IPS-18c (cell line): ENCODE measurements around the gene SMIM44.
"Not testable (repeated sequence)": the region's sequence is repeated elsewhere in the genome, so short reads cannot be mapped to it uniquely, and the experiment has no call there.

Source experiments
- H3K4me3 ChIP-seq: 2 replicates; pipeline ENCODE4 v1.7.0; 2013; ENCODE audit warnings: low read depth, mild to moderate bottlenecking, low read length, moderate library complexity; ENCODE audit not compliant: insufficient read depth
- H3K9me3 ChIP-seq: one replicate; pipeline ENCODE4 v1.6.1; 2013; ENCODE audit warnings: mild to moderate bottlenecking, low read length, moderate library complexity; ENCODE audit not compliant: control insufficient read depth, insufficient read depth

The SMIM44 gene

DNA sequence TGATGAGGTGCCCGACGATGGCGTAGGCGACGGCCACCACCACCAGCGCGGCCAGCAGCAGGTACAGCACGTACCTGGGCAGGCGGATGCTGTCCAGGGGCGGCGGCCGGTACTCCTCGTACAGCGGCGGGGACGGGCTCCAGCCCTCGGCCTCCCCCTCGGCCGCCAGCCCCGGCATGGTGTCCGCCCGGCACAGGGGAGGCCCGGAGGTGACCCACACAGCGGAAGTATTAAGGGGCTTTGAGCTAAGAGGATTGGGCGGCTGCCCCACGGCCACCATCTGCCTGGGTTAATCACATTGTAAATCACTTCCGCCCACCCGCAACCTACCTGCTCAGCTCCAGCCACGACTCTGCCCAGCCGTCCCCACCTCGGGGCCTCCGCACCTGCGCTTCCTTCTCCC, at the start of gene SMIM44:
SMIM44 (minus strand) TSS at position 216 of the 403 bp plus-strand sequence; CDS start at position 178, 38 bp downstream.
- Histone ChIP-seq H3K9me3 (no peaks in the 10 kb centered on the region), H3K4me3 (no peak within 1 kb of the TSS)

GRCh38 chr19:3533033-3533432, 49.8 kb upstream of the SMIM44 start:
- no peak overlapping the region for H3K4me3 ChIP-seq
- H3K9me3 ChIP-seq = no peaks in the 10 kb centered on the region

- H3K9me3 ChIP-seq = no peaks in the 10 kb centered on the region
- H3K4me3 ChIP-seq = no peak overlapping the region
These were observed 49.0 kb upstream of the SMIM44 start for GRCh38 chr19:3532154-3532786.

GRCh38 chr19:3531716-3532115, 48.5 kb upstream of the SMIM44 start:
- no peaks in the 10 kb centered on the region for H3K9me3 ChIP-seq
- H3K4me3 ChIP-seq = no peak overlapping the region

GRCh38 chr19:3530389-3530788, 47.1 kb upstream of the SMIM44 start:
- Histone ChIP-seq H3K9me3 (no peaks in the 10 kb centered on the region), H3K4me3 (no peak overlapping the region)

DNA sequence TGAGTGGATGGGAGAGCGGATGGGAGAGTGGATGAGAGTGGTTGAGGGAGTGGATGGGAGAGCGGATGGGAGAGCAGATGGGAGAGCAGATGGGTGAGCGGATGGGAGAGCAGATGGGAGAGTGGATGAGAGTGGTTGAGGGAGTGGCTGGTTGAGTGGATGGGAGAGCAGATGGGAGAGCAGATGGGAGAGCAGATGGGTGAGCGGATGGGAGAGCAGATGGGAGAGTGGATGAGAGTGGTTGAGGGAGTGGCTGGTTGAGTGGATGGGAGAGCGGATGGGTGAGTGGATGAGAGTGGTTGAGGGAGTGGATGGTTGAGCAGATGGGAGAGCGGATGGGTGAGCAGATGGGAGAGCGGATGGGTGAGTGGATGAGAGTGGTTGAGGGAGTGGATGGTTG, 46.1 kb upstream of the SMIM44 start:
- not testable (repeated sequence) for H3K9me3 ChIP-seq, H3K4me3 ChIP-seq

DNA sequence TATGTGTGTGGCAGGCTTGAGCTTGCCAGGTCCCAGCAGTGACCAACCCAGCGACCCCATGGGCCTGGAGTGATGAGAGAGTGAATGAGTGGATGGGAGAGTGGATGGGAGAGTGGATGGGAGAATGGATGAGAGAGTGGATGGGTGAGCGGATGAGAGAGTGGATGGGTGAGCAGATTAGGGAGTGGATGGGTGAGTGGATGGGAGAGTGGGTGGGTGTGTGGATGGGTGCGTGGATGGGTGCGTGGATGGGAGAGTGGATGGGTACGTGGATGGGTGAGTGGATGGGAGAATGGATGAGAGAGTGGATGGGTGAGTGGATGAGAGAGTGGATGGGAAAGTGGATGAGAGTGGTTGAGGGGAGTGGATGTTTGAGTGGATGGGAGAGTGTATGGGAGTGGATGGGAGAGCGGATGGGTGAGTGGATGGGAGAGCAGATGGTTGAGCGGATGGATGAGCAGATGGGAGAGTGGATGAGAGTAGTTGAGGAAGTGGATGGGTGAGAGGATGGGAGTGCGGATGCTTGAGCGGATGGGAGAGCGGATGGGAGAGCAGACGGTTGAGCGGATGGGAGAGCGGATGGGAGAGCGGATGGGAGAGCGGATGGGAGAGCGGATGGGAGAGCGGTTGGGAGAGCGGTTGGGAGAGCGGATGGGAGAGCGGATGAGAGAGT, 45.4 kb upstream of the SMIM44 start:
- Histone ChIP-seq H3K9me3 (no peaks in the 10 kb centered on the region), H3K4me3 (no peak overlapping the region)

DNA sequence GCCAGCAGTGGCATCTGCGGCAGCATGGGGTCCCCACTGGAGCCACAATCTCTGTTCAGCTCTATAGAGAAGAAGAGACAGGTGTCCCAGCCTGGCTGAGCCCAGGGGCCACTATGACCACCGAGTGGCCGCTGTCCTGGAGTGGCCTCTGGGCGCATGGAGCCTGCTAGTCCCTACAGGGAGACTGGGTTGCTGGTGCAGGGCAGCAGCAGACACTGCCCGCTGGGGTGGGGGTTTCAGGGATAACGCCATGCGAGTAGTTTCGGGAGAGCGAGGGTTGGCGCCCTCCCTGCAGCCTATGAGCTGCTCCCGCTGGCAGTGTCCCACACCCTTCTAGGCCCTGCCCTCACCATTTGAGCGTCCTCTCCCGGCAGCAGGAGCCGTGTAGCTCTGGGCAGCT, 44.8 kb upstream of the SMIM44 start:
- Histone ChIP-seq H3K4me3 (no peak overlapping the region), H3K9me3 (no peaks in the 10 kb centered on the region)

- no peak overlapping the region for H3K4me3 ChIP-seq
These were observed 44.1 kb upstream of the SMIM44 start for GRCh38 chr19:3527238-3527910.

DNA sequence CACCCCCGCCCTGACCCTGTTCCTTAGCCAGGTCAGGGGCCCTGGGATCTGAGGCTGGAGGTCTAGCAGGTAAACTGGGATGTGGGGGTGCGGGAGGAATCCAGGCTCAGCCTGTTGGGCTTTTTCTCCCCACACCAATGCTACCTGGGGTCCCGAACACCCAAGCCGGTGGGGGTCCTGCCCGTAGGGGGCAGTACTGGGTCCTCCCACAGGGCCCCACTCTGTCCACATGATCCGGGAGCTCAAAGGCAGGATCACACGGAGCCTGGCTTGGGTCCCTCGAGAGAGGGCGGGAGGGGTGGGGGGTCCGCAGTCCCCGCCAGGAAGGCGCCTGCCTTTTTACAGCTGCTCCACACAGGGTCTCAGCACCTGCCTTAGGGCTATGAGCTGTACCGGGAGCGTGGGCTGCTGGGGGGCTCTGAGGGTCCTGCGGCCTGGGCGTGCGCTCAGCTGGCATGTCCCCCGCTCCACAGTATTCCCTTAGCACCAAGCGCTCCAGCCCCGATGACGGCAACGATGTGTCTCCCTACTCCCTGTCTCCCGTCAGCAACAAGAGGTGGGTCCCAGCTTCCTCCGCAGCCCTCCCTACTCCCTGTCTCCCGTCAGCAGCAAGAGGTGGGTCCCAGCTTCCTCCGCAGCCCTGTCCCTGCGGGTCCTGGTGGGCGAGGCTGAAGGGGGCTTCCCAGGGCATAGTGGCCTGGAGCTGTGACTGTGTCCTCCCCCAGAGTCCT, 43.4 kb upstream of the SMIM44 start:
- H3K4me3 ChIP-seq = no peak overlapping the region
- no peaks in the 10 kb centered on the region for H3K9me3 ChIP-seq

More at GRCh38 chr19:3527238-3527910, 44.1 kb upstream of the SMIM44 start:
- H3K9me3 ChIP-seq = no peaks in the 10 kb centered on the region

GRCh38 chr19:3524904-3525451, 41.7 kb upstream of the SMIM44 start:
- H3K4me3 ChIP-seq = no peak overlapping the region
- H3K9me3 ChIP-seq = no peaks in the 10 kb centered on the region

- Histone ChIP-seq H3K9me3 (no peaks in the 10 kb centered on the region), H3K4me3 (no peak overlapping the region)
These were observed 41.0 kb upstream of the SMIM44 start for GRCh38 chr19:3524078-3524842.

GRCh38 chr19:3523361-3524077, 40.3 kb upstream of the SMIM44 start:
- Histone ChIP-seq H3K4me3 (no peak overlapping the region), H3K9me3 (no peaks in the 10 kb centered on the region)

- Histone ChIP-seq H3K9me3 (no peaks in the 10 kb centered on the region), H3K4me3 (no peak overlapping the region)
These were observed 39.5 kb upstream of the SMIM44 start for GRCh38 chr19:3522421-3523360.

GRCh38 chr19:3521104-3521445, 37.8 kb upstream of the SMIM44 start:
- H3K9me3 ChIP-seq = no peaks in the 10 kb centered on the region

More at GRCh38 chr19:3521104-3521445, 37.8 kb upstream of the SMIM44 start:
- no peak overlapping the region for H3K4me3 ChIP-seq
